NCI-H82 treated with DMSO at 0.1 percent for 48 hours (cell line): Measurements from ENCODE around the gene GALNT17.
A peak's percentile ranks its signal among the peaks of the same experiment; 100 is the strongest.
"Not testable (repeated sequence)": the region's sequence is repeated elsewhere in the genome, so short reads cannot be mapped to it uniquely, and the experiment has no call there.

Experiments
- DNase-seq: peaks from one replicate; lab custom pipeline; 2025; ENCODE audit not compliant: unreplicated experiment; lab: John Stamatoyannopoulos, UW

Gene GALNT17

GRCh38 chr7:71721742-71722141 lies 589.8 kb downstream of the GALNT17 start:
- DNase-seq: no peak

GRCh38 chr7:71723859-71724258 lies 591.9 kb downstream of the GALNT17 start:
- no peak for DNase-seq

GRCh38 chr7:71727347-71727746 lies 595.4 kb downstream of the GALNT17 start:
- DNase-seq: no peak

DNA sequence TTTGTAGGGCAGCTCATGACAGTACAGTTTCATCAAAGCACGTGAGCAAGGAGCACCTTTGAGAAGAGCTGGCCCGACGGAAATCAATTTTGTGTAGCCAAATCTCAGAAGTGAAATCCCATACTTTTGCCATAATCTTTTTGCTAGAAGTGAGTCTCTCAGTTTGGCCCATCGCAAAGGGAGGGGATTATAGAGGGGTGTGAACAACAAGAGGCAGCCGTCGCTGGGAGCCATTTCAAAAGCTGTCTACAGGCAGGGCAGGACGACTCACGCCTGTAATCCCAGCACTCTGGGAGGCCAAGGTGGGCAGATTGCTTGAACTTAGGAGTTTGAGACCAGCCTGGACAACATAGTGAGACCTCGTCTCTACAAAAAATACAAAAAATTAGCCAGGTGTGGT lies 599.8 kb downstream of the GALNT17 start:
- no peak for DNase-seq

DNA sequence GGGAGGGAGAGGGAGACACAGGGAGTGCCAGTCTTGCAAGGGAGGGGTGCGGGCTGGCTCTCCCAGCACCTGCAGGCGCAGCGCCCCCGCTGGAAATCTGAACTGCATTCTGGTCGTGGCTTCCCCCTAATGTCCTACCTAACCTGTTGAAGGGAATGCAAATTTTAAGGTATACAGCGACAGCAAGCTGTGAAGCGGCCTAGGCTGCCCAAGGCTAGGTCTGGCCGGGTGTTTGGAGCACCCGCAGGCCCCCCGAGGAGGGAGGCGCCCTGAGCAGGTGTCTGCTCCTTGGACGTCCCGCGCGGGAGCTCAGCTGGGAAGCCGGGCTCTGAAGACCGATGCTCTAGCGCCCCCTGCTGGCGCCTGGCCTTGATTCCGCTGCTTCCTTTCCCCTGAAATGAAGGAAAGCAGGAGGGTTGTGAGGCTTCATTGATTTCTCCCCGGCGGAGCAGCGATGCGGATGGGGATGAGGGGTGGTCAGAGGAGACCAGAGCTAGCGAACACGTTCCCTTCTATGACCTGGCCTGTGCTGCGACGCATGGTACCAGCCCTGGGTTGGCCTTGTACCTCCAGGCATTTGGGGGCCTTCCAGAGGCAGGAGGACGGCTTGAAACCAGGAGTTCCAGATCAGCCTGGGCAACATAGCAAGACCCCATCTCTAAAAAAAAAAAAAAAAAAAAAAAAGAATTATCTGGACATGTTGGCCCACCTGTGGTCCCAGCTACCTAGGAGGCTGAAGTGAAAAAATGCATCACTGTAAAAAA lies 601.3 kb downstream of the GALNT17 start:
- DNase-seq: peak; percentile 55

- DNase-seq: no peak
These were observed 604.1 kb downstream of the GALNT17 start for GRCh38 chr7:71735961-71736556.

- DNase-seq: not testable (repeated sequence)
These were observed 606.1 kb downstream of the GALNT17 start for GRCh38 chr7:71737931-71738540.

GRCh38 chr7:71739520-71740173 lies 607.7 kb downstream of the GALNT17 start:
- no peak for DNase-seq

GRCh38 chr7:71740174-71740560 lies 608.2 kb downstream of the GALNT17 start:
- no peak for DNase-seq

GRCh38 chr7:71746006-71746405 lies 614.1 kb downstream of the GALNT17 start:
- DNase-seq: peak; percentile 6

DNA sequence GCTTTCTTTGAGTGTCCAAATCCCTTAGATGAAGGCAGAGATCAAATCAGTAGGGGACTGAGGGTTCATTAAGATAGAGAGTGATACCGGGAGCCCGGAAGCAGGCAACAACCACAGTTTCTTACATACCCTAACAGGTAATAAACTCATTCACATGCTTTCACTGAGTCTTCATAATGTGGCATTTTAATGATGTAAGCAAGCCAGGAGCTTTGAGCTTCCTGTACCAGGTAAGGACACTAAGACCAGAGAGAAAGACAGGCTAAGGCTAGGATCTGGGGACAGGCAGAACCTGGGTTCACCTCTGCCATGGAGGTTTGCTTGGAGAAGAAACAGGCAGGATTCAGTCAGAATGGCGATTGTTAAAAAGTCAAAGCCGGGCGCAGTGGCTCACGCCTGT lies 618.3 kb downstream of the GALNT17 start:
- no peak for DNase-seq

- DNase-seq: peak; percentile 6
These were observed 620.4 kb downstream of the GALNT17 start for GRCh38 chr7:71752171-71752935.

GRCh38 chr7:71753236-71753635 lies 621.3 kb downstream of the GALNT17 start:
- no peak for DNase-seq

GRCh38 chr7:71753956-71754664 lies 622.2 kb downstream of the GALNT17 start:
- DNase-seq: peak; percentile 1

DNA sequence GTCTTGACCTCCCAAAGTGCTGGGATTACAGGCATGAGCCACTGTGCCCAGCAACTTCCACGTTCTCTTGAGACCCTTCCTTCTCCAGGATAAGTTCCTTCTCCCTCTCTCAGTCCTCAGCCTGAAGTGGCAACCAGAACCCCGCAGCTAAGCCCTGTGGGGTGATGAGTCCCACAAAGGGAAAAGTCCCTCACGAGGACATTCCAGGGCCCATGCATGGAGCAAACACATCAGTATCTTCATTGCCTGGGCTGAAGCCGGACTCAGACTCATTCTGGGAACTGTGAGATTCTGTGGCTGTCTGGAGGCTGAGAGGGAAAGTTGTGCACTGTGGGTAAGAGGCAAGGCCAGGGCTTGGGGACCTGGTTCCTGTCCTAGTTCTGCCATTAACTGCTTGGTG lies 622.9 kb downstream of the GALNT17 start:
- no peak for DNase-seq

DNA sequence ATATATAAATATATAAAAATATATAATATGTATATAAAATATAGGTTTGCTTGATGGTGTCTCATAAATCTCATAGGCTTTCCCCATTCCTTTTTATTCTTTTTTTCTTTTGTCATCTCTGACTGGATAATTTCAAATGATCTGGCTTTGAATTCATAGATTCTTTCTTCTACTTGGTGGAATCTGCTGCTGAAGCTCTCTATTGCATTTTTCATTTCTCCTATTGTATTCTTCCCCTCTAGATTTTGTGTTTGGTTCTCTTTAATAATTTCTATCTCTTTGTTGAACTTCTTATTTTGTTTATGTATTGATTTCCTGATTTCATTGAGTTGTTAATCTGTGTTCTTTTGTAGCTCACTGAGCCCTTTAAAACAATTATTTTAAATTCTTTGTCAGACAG lies 629.4 kb downstream of the GALNT17 start:
- DNase-seq: no peak
